ENCODE data around the gene HOXA9.

The HOXA9 gene

DNA sequence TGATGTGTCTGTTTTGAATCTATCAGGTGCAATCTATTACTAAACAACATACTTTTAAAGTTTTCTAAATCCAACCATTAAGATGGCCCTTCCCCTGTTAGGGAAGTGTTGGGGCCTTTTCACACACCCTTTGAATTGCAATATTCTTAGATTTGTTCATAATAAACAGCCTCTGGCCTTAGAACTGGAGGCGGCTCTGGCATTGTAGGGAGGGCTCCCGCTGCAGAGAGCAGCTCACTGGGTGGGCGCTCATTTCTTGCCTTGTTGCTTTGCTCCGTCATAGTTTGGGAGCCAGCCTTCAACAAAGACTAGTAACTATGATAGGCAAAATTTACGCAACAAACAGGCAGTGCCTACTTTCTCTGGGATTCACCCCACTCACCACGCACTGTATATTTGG, 13.0 kb upstream of the HOXA9 start:
- no peaks in the 10 kb centered on the region for H3K36me3 ChIP-seq (replicated peaks in 1 of 2; ENCODE audit: control insufficient read depth in 2 of 2, insufficient read depth in 2 of 2, low read length in 2 of 2)
- H3K4me1 ChIP-seq (ENCODE audit: control insufficient read depth in 2 of 2, insufficient read depth in 1 of 2, low read depth in 1 of 2, low read length in 2 of 2): no peaks in the 10 kb centered on the region
- no peak overlapping the region for H3K27ac ChIP-seq (replicated peaks; ENCODE audit: low read length)
- no peak overlapping the region for H2BK5ac ChIP-seq (ENCODE audit: low read length)
- H3K9ac ChIP-seq (ENCODE audit: low read depth, low read length, poor library complexity): no peak overlapping the region
- H2AFZ ChIP-seq (ENCODE audit: low read length): no peak overlapping the region
- H3K18ac ChIP-seq (ENCODE audit: low read length): no peak overlapping the region
- no peak overlapping the region for H3K14ac ChIP-seq (ENCODE audit: low read length)
- no peak overlapping the region for H3K4ac ChIP-seq (ENCODE audit: low read length)
- no peak overlapping the region for H4K8ac ChIP-seq (ENCODE audit: low read depth, low read length)
- H2BK15ac ChIP-seq (ENCODE audit: low read length): no peak overlapping the region
- H3K4me2 ChIP-seq (ENCODE audit: insufficient read depth, low read length, poor library complexity, severe bottlenecking): no peak overlapping the region
- no peak overlapping the region for H3K4me3 ChIP-seq (ENCODE audit: low read length in 2 of 2)
- H2BK12ac ChIP-seq (ENCODE audit: low read length): no peak overlapping the region
- no peaks in the 10 kb centered on the region for H3K79me1 ChIP-seq (ENCODE audit: low read depth, low read length)
- no peak for DNase-seq (ENCODE audit: low spot score)
- H2AK5ac ChIP-seq (ENCODE audit: low read depth, low read length): no peak overlapping the region
- H3K27me3 ChIP-seq (ENCODE audit: control insufficient read depth in 3 of 3, insufficient read depth in 3 of 3, low read depth in 1 of 3, low read length in 3 of 3): peaks cover 61 to 99% (median 96%) of the 10 kb centered on the region in 3 experiments
- H3K9me3 ChIP-seq (replicated peaks in 1 of 2; ENCODE audit: control insufficient read depth in 2 of 2, insufficient read depth in 1 of 2, low read depth in 1 of 2, low read length in 2 of 2): peaks cover 2 to 14% of the 10 kb centered on the region in 2 donors
- H2BK120ac ChIP-seq (ENCODE audit: low read depth, low read length): no peak overlapping the region
- H3K23ac ChIP-seq (ENCODE audit: low read depth, low read length, poor library complexity): no peak overlapping the region
- WGBS, 2 donors (ENCODE audit: extremely low coverage in 2 of 2, insufficient read length in 2 of 2, insufficient replicate concordance in 1 of 2): no CpG with 5 or more reads among the region's 6 CpGs
- no peak overlapping the region for H4K91ac ChIP-seq (ENCODE audit: low read depth, low read length, poor library complexity)

DNA sequence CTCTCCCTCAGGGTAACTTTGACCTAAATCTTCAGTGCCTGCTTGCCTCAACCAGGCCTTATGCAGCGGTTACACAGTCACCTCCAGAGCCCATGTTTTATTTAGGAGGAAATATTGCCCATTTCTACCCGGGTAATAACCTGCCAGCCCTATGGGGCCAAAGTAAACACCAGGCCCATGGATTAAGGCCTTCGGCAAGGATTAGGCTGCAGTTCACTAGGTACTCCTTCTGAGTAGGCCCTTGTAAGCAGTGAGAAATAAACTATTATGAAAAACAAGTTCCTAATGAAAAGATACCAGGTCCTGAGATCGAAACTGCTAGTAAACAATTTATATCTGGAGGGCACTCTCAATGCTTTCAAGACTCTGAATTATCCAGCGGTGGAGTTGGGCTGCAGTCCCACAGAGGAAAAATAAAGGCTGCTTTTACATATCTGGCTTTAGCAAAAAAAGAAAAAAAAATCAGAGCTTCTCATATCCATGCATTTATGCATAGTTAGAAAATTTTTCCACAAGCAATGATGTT, 12.5 kb upstream of the HOXA9 start:
- Histone ChIP-seq H3K27me3 (ENCODE audit: control insufficient read depth in 3 of 3, insufficient read depth in 3 of 3, low read depth in 1 of 3, low read length in 3 of 3) (peaks cover 62 to 99% (median 96%) of the 10 kb centered on the region in 3 experiments), H4K8ac (ENCODE audit: low read depth, low read length) (no peak overlapping the region), H3K14ac (ENCODE audit: low read length) (no peak overlapping the region), H2AK5ac (ENCODE audit: low read depth, low read length) (no peak overlapping the region), H2BK120ac (ENCODE audit: low read depth, low read length) (no peak overlapping the region), H3K4me1 (ENCODE audit: control insufficient read depth in 2 of 2, insufficient read depth in 1 of 2, low read depth in 1 of 2, low read length in 2 of 2) (no peaks in the 10 kb centered on the region), H3K4ac (ENCODE audit: low read length) (no peak overlapping the region), H3K79me1 (ENCODE audit: low read depth, low read length) (no peaks in the 10 kb centered on the region), H3K9me3 (replicated peaks in 1 of 2; ENCODE audit: control insufficient read depth in 2 of 2, insufficient read depth in 1 of 2, low read depth in 1 of 2, low read length in 2 of 2) (peaks cover 2 to 14% of the 10 kb centered on the region in 2 donors), H3K18ac (ENCODE audit: low read length) (no peak overlapping the region), H4K91ac (ENCODE audit: low read depth, low read length, poor library complexity) (no peak overlapping the region), H3K36me3 (replicated peaks in 1 of 2; ENCODE audit: control insufficient read depth in 2 of 2, insufficient read depth in 2 of 2, low read length in 2 of 2) (no peaks in the 10 kb centered on the region), H3K27ac (replicated peaks; ENCODE audit: low read length) (no peak overlapping the region), H2AFZ (ENCODE audit: low read length) (no peak overlapping the region), H2BK5ac (ENCODE audit: low read length) (no peak overlapping the region), H3K23ac (ENCODE audit: low read depth, low read length, poor library complexity) (no peak overlapping the region), H3K9ac (ENCODE audit: low read depth, low read length, poor library complexity) (no peak overlapping the region), H2BK12ac (ENCODE audit: low read length) (no peak overlapping the region), H3K4me2 (ENCODE audit: insufficient read depth, low read length, poor library complexity, severe bottlenecking) (no peak overlapping the region), H3K4me3 (ENCODE audit: low read length in 2 of 2) (no peak overlapping the region), H2BK15ac (ENCODE audit: low read length) (no peak overlapping the region)
- WGBS, 2 donors (ENCODE audit: extremely low coverage in 2 of 2, insufficient read length in 2 of 2, insufficient replicate concordance in 1 of 2): no CpG with 5 or more reads among the region's 5 CpGs
- no peak for DNase-seq (ENCODE audit: low spot score)

DNA sequence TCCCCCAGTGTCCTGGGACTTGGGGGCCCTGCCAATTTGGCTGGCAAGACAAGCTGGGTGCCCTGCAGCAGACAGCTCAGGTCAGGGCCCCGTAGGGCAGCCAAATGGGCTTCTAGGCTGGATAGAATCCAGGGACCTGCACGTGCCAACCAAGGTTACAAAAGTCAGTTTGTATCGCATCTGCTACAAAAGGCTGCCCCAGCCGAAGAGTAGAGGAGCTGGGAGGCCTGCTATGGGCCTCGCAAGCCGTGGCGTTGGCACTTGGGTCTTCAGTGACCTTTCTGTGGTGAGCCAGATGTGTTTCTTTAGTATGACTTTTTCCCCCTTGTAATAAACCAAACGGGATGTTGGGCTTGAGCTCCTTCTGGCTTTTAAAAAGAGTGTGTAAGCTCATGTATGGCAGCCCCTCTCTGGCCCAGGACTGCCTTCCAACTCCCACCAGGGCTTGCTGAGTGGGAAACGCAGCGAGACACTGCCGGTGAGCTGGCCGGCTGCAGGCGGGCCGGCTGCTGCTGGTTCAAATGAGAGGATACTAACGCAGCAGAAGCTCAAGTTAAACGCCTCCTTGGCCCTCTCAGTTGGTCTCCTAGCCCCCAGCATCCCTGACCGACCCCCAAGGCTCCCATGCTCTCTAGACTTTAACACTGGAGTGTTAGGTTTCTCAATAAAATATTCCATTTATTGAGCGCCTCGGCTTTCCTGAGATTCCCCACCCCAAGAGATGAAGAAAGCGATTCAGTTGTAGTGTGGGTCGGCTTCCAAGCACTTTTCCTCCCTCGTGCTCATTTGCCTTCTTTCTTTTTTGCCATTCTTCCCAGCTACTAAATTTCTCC, 11.8 kb upstream of the HOXA9 start:
- Histone ChIP-seq H3K79me1 (ENCODE audit: low read depth, low read length) (no peaks in the 10 kb centered on the region), H2BK15ac (ENCODE audit: low read length) (no peak overlapping the region), H2BK5ac (ENCODE audit: low read length) (no peak overlapping the region), H3K14ac (ENCODE audit: low read length) (no peak overlapping the region), H3K27ac (replicated peaks; ENCODE audit: low read length) (no peak overlapping the region), H3K9ac (ENCODE audit: low read depth, low read length, poor library complexity) (no peak overlapping the region), H2BK12ac (ENCODE audit: low read length) (no peak overlapping the region), H3K27me3 (ENCODE audit: control insufficient read depth in 3 of 3, insufficient read depth in 3 of 3, low read depth in 1 of 3, low read length in 3 of 3) (peaks cover 62 to 99% (median 96%) of the 10 kb centered on the region in 3 experiments), H2AK5ac (ENCODE audit: low read depth, low read length) (no peak overlapping the region), H3K4me3 (ENCODE audit: low read length in 2 of 2) (no peak overlapping the region), H3K18ac (ENCODE audit: low read length) (no peak overlapping the region), H2AFZ (ENCODE audit: low read length) (no peak overlapping the region), H2BK120ac (ENCODE audit: low read depth, low read length) (no peak overlapping the region), H3K4me2 (ENCODE audit: insufficient read depth, low read length, poor library complexity, severe bottlenecking) (no peak overlapping the region), H3K4me1 (ENCODE audit: control insufficient read depth in 2 of 2, insufficient read depth in 1 of 2, low read depth in 1 of 2, low read length in 2 of 2) (no peaks in the 10 kb centered on the region), H3K9me3 (replicated peaks in 1 of 2; ENCODE audit: control insufficient read depth in 2 of 2, insufficient read depth in 1 of 2, low read depth in 1 of 2, low read length in 2 of 2) (peaks cover 2 to 16% of the 10 kb centered on the region in 2 donors), H3K36me3 (replicated peaks in 1 of 2; ENCODE audit: control insufficient read depth in 2 of 2, insufficient read depth in 2 of 2, low read length in 2 of 2) (no peaks in the 10 kb centered on the region), H4K91ac (ENCODE audit: low read depth, low read length, poor library complexity) (no peak overlapping the region), H4K8ac (ENCODE audit: low read depth, low read length) (no peak overlapping the region), H3K4ac (ENCODE audit: low read length) (no peak overlapping the region), H3K23ac (ENCODE audit: low read depth, low read length, poor library complexity) (no peak overlapping the region)
- DNase-seq (ENCODE audit: low spot score): no peak
- WGBS, 2 donors (ENCODE audit: extremely low coverage in 2 of 2, insufficient read length in 2 of 2, insufficient replicate concordance in 1 of 2): no CpG with 5 or more reads among the region's 22 CpGs

DNA sequence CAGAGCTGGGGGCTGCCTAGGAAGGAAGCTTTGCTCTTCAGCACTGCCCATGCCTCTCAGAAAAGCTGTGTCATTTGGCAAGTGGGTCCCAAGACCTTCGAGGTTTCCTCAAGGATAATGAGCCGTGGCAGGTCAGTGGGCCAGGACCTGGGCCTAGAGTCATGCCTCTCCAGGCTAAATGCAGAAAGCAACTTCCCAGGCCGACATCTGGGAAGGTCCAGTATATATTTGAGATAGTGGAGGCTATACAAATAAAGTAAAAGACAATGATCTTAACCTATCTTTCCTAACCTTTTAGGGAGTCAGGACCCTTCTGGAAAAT, 11.1 kb upstream of the HOXA9 start:
- Histone ChIP-seq H3K4me1 (ENCODE audit: control insufficient read depth in 2 of 2, insufficient read depth in 1 of 2, low read depth in 1 of 2, low read length in 2 of 2) (no peaks in the 10 kb centered on the region), H4K91ac (ENCODE audit: low read depth, low read length, poor library complexity) (no peak overlapping the region), H3K14ac (ENCODE audit: low read length) (peak overlapping the region; percentile 58), H3K9me3 (replicated peaks in 1 of 2; ENCODE audit: control insufficient read depth in 2 of 2, insufficient read depth in 1 of 2, low read depth in 1 of 2, low read length in 2 of 2) (peaks cover 2 to 17% of the 10 kb centered on the region in 2 donors), H2AFZ (ENCODE audit: low read length) (no peak overlapping the region), H3K4ac (ENCODE audit: low read length) (no peak overlapping the region), H2BK120ac (ENCODE audit: low read depth, low read length) (no peak overlapping the region), H3K9ac (ENCODE audit: low read depth, low read length, poor library complexity) (no peak overlapping the region), H3K27ac (replicated peaks; ENCODE audit: low read length) (no peak overlapping the region), H3K4me3 (ENCODE audit: low read length in 2 of 2) (no peak overlapping the region), H2BK5ac (ENCODE audit: low read length) (no peak overlapping the region), H2AK5ac (ENCODE audit: low read depth, low read length) (no peak overlapping the region), H3K27me3 (ENCODE audit: control insufficient read depth in 3 of 3, insufficient read depth in 3 of 3, low read depth in 1 of 3, low read length in 3 of 3) (peaks cover 65 to 100% (median 96%) of the 10 kb centered on the region in 3 experiments), H3K36me3 (replicated peaks in 1 of 2; ENCODE audit: control insufficient read depth in 2 of 2, insufficient read depth in 2 of 2, low read length in 2 of 2) (no peaks in the 10 kb centered on the region), H3K79me1 (ENCODE audit: low read depth, low read length) (no peaks in the 10 kb centered on the region), H3K23ac (ENCODE audit: low read depth, low read length, poor library complexity) (no peak overlapping the region), H4K8ac (ENCODE audit: low read depth, low read length) (no peak overlapping the region), H3K4me2 (ENCODE audit: insufficient read depth, low read length, poor library complexity, severe bottlenecking) (no peak overlapping the region), H2BK12ac (ENCODE audit: low read length) (no peak overlapping the region), H3K18ac (ENCODE audit: low read length) (no peak overlapping the region), H2BK15ac (ENCODE audit: low read length) (no peak overlapping the region)
- DNase-seq (ENCODE audit: low spot score): no peak
- WGBS, 2 donors (ENCODE audit: extremely low coverage in 2 of 2, insufficient read length in 2 of 2, insufficient replicate concordance in 1 of 2): no CpG with 5 or more reads among the region's 3 CpGs
